ENCODE data around the gene ASGR1.

Gene ASGR1
- total RNA-seq, result 0 to 0.53 (median 0.11) reads per million in 9 experiments

GRCh38 chr17:7179317-7180254 is at the start of gene ASGR1:
Gene ASGR1, minus strand, starts transcription at chr17:7179370. Its CDS starts 807 bp downstream, at chr17:7178563.
- no peaks in the 10 kb centered on the region for H3K36me3 Mint-ChIP-seq (ENCODE audit: insufficient read depth)
- no peak for DNase-seq
- H3K27ac Mint-ChIP-seq, result peak within 1 kb of the TSS in 1 of 2 donors; percentile 45

GRCh38 chr17:7228920-7229319 is 49.8 kb upstream of the ASGR1 start:
- Mint-ChIP-seq H3K36me3 (ENCODE audit: insufficient read depth) (peaks cover 21% of the 10 kb centered on the region), H3K4me3 (no peak overlapping the region), H3K27me3 (no peaks in the 10 kb centered on the region), H3K4me1 (ENCODE audit: low read depth in 2 of 2) (peaks cover 22 to 25% of the 10 kb centered on the region in 2 donors), H3K27ac (no peak overlapping the region), H3K9me3 (no peaks in the 10 kb centered on the region)
- no peak for ATAC-seq (replicated peaks)
- no peak for DNase-seq

More at GRCh38 chr17:7179317-7180254, at the start of gene ASGR1:
- Mint-ChIP-seq H3K4me3 (peak within 1 kb of the TSS; percentile 42 to 64), H3K4me1 (ENCODE audit: low read depth in 2 of 2) (peaks cover 8% of the 10 kb centered on the region in 2 donors), H3K27me3 (peaks cover 9% of the 10 kb centered on the region in 2 donors), H3K9me3 (no peaks in the 10 kb centered on the region)
- ATAC-seq (replicated peaks), result no peak

GRCh38 chr17:7226721-7227710 is 47.8 kb upstream of the ASGR1 start:
- Mint-ChIP-seq H3K9me3 (no peaks in the 10 kb centered on the region), H3K27me3 (no peaks in the 10 kb centered on the region), H3K4me3 (no peak overlapping the region), H3K36me3 (ENCODE audit: insufficient read depth) (peaks cover 17% of the 10 kb centered on the region), H3K4me1 (ENCODE audit: low read depth in 2 of 2) (peaks cover 6 to 11% of the 10 kb centered on the region in 2 donors), H3K27ac (no peak overlapping the region)
- DNase-seq, result no peak
- no peak for ATAC-seq (replicated peaks)

- Mint-ChIP-seq H3K9me3 (no peaks in the 10 kb centered on the region), H3K27ac (no peak overlapping the region), H3K4me1 (ENCODE audit: low read depth in 2 of 2) (peaks cover 4 to 9% of the 10 kb centered on the region in 2 donors), H3K27me3 (no peaks in the 10 kb centered on the region), H3K36me3 (ENCODE audit: insufficient read depth) (peaks cover 20% of the 10 kb centered on the region), H3K4me3 (no peak overlapping the region)
- ATAC-seq (replicated peaks), result no peak
- DNase-seq, result no peak
These were observed 46.7 kb upstream of the ASGR1 start for GRCh38 chr17:7225711-7226331.

DNA sequence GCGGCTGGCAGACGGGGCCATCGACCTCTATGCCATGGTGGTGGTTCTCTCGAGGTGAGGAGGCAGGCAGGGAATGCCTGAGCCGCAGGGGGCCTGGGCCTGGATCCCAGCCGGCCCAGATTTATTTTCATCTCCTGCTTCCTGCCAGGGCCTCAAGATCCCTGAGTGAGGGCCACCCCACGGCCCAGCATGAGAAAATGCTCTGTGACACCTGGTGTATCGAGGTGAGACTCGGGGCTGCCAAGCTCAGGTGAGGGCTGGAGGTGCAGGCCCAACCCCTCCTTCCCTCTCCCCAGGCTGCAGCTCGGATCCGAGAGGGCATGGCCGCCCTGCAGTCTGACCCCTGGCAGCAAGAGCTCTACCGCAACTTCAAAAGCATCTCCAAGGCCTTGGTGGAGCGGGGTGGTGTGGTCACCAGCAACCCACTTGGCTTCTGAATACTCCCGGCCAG is 45.5 kb upstream of the ASGR1 start:
- DNase-seq (no peak), ATAC-seq (replicated peaks) (no peak)
- H3K9me3 Mint-ChIP-seq, result no peaks in the 10 kb centered on the region
- no peaks in the 10 kb centered on the region for H3K27me3 Mint-ChIP-seq
- peaks cover 20% of the 10 kb centered on the region for H3K36me3 Mint-ChIP-seq (ENCODE audit: insufficient read depth)
- H3K4me1 Mint-ChIP-seq (ENCODE audit: low read depth in 2 of 2), result peaks cover 8 to 15% of the 10 kb centered on the region in 2 donors
- H3K27ac Mint-ChIP-seq, result no peak overlapping the region
- no peak overlapping the region for H3K4me3 Mint-ChIP-seq

DNA sequence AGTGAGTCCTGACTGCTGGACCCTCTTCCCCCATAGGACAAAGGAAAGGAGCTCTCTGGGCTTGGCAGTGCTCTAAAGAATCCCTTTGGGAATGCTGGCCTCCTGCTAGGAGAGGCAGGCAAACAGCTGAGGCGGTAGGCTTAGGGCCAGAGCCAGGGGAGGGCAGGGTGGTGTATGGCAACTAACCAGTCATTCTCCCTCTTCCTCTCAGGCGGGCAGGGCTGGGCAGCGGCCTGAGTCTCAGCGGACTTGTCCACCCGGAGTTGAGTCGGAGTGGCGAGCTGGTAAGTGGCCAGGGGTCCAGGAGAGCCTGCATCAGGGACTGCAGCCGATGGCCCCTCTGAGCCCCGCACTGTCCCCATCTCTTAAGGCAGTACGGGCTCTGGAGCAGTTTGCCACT is 44.9 kb upstream of the ASGR1 start:
- ATAC-seq (replicated peaks) (no peak), DNase-seq (no peak)
- H3K4me1 Mint-ChIP-seq (ENCODE audit: low read depth in 2 of 2), result peaks cover 12 to 19% of the 10 kb centered on the region in 2 donors
- peaks cover 20% of the 10 kb centered on the region for H3K36me3 Mint-ChIP-seq (ENCODE audit: insufficient read depth)
- no peak overlapping the region for H3K4me3 Mint-ChIP-seq
- peak overlapping the region in 1 of 2 donors; percentile 36 for H3K27ac Mint-ChIP-seq
- no peaks in the 10 kb centered on the region for H3K9me3 Mint-ChIP-seq
- H3K27me3 Mint-ChIP-seq, result no peaks in the 10 kb centered on the region

DNA sequence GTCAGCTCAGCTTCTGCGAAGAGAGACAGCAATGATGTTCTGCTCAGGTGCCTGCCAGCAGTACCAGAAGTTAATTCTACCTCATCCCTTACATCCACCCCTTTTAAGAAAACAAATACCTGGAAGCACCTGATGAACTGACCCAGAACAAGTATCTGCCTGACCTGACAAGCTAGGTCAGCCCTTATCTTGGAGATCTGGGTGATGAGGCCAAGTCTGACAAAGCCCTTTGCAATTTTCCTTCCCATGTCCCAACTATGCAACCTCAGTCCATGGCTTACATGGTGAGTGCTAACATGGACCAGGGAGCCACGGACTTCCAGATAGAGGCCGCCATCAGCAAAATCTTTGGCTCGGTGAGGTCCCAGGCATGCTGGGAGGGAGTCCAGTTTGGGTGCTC is 44.2 kb upstream of the ASGR1 start:
- H3K9me3 Mint-ChIP-seq, result no peaks in the 10 kb centered on the region
- no peaks in the 10 kb centered on the region for H3K27me3 Mint-ChIP-seq
- H3K4me3 Mint-ChIP-seq, result no peak overlapping the region
- H3K27ac Mint-ChIP-seq, result peak overlapping the region in 1 of 2 donors; percentile 15
- peaks cover 17% of the 10 kb centered on the region for H3K36me3 Mint-ChIP-seq (ENCODE audit: insufficient read depth)
- ATAC-seq (replicated peaks) (no peak), DNase-seq (no peak)
- peaks cover 12 to 24% of the 10 kb centered on the region in 2 donors for H3K4me1 Mint-ChIP-seq (ENCODE audit: low read depth in 2 of 2)

DNA sequence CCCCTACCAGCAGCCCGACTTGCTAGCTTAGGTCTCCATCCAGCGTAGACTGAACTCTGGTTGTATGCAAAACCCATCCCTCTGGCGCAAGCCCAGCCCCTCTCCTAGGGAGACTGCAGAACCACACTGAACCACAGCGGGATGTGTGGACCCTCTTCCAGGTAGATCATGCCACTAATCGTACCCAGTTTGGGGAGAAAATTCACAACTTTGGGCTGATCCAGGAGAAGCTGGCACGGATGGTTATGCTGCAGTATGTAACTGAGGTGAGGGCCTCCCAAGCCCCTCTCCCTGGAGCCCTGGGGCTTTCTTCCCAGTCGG is 43.8 kb upstream of the ASGR1 start:
- Mint-ChIP-seq H3K9me3 (no peaks in the 10 kb centered on the region), H3K36me3 (ENCODE audit: insufficient read depth) (peaks cover 12% of the 10 kb centered on the region), H3K4me1 (ENCODE audit: low read depth in 2 of 2) (peaks cover 12 to 27% of the 10 kb centered on the region in 2 donors), H3K4me3 (no peak overlapping the region), H3K27me3 (no peaks in the 10 kb centered on the region), H3K27ac (peak overlapping the region in 1 of 2 donors; percentile 15)
- DNase-seq (no peak), ATAC-seq (replicated peaks) (no peak)

- no peak overlapping the region for H3K4me3 Mint-ChIP-seq
- ATAC-seq (replicated peaks), result no peak
- peak overlapping the region in 1 of 2 donors; percentile 93 for H3K27ac Mint-ChIP-seq
- H3K36me3 Mint-ChIP-seq (ENCODE audit: insufficient read depth), result peaks cover 8% of the 10 kb centered on the region
- H3K4me1 Mint-ChIP-seq (ENCODE audit: low read depth in 2 of 2), result peaks cover 12 to 28% of the 10 kb centered on the region in 2 donors
- no peaks in the 10 kb centered on the region for H3K9me3 Mint-ChIP-seq
- no peak for DNase-seq
- no peaks in the 10 kb centered on the region for H3K27me3 Mint-ChIP-seq
These were observed 43.2 kb upstream of the ASGR1 start for GRCh38 chr17:7222093-7222971.

DNA sequence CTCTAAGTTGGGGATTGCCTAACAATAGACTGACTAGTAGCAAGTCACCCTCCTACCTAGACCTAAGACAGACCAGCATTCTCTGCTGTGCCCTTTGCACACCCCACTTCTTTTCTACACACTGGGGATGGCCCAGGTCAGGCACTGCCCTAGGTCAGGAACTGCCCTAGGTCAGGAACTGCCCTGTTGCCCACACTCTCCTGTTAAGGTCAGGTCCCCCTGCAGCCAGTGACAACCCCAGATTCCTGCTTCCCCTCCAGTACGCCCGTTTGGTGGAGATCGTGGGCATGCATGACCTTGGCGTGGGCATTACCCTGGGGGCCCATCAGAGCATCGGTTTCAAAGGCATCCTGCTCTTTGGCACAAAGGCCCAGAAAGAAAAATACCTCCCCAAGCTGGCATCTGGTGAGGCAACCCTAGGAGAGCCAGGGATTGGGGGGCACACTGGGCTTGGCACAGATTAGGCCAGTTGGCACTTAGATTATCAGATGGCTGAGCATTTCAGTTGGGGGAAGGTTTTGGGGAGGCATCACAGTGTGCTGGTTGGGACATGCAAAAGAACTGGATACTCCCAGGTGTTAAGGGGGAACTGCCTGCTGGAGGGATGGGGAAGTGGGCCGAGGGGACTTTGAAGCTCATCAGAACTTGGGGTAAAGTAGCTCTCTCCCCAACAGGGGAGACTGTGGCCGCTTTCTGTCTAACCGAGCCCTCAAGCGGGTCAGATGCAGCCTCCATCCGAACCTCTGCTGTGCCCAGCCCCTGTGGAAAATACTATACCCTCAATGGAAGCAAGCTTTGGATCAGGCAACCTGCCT is 42.3 kb upstream of the ASGR1 start:
- ATAC-seq (replicated peaks) (no peak), DNase-seq (no peak)
- Mint-ChIP-seq H3K9me3 (no peaks in the 10 kb centered on the region), H3K27ac (peak overlapping the region; percentile 87 to 93), H3K4me3 (peak overlapping the region; percentile 84 to 86), H3K36me3 (ENCODE audit: insufficient read depth) (peaks cover 7% of the 10 kb centered on the region), H3K4me1 (ENCODE audit: low read depth in 2 of 2) (peaks cover 16 to 28% of the 10 kb centered on the region in 2 donors), H3K27me3 (no peaks in the 10 kb centered on the region)

DNA sequence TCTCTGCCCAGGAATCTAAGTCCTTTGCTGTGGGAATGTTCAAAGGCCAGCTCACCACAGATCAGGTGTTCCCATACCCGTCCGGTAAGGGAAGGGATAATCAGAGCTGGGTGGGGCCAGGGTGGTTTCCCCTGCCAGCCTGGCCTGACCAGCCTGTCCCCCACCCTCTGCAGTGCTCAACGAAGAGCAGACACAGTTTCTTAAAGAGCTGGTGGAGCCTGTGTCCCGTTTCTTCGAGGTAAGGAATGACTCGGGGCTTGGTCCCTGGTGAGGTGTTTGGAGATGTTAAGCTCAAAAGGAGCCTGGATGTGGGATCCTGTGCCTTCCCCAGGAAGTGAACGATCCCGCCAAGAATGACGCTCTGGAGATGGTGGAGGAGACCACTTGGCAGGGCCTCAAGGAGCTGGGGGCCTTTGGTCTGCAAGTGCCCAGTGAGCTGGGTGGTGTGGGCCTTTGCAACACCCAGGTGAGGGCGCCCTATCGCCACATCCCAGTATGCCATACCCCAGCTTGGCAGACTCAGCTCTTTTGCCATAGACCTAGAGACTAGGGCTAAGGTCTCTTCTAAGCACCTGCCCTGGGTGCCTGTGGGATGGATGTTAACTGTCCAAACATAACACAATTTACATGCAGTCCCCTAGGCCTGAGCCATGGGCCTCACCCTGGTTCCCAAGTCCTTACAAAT is 41.6 kb upstream of the ASGR1 start:
- no peaks in the 10 kb centered on the region for H3K27me3 Mint-ChIP-seq
- DNase-seq (peak; percentile 51 to 60 (median 52)), ATAC-seq (replicated peaks) (peak; percentile 60)
- H3K4me3 Mint-ChIP-seq, result peak overlapping the region; percentile 84 to 86
- peak overlapping the region; percentile 87 to 93 for H3K27ac Mint-ChIP-seq
- H3K9me3 Mint-ChIP-seq, result no peaks in the 10 kb centered on the region
- H3K4me1 Mint-ChIP-seq (ENCODE audit: low read depth in 2 of 2), result peaks cover 18 to 34% of the 10 kb centered on the region in 2 donors
- peaks cover 7% of the 10 kb centered on the region for H3K36me3 Mint-ChIP-seq (ENCODE audit: insufficient read depth)

Measured in effector memory CD8-positive, alpha-beta T cell (primary cell).